Ammon's horn (tissue), 1 donor: ENCODE data around the gene ODF4.
"Not testable (repeated sequence)": the region's sequence is repeated elsewhere in the genome, so short reads cannot be mapped to it uniquely, and the experiment has no call there.

Experiments
- DNase-seq: peaks from one replicate; pipeline ENCODE4 v3.0.0-alpha.2; 2016; ENCODE audit warnings: low spot score

Gene ODF4

GRCh38 chr17:8326511-8327302, 12.9 kb upstream of the ODF4 start:
- DNase-seq: no peak

GRCh38 chr17:8327303-8327649, 12.4 kb upstream of the ODF4 start:
- DNase-seq: no peak

- DNase-seq: no peak
Observed at GRCh38 chr17:8332128-8332527, 7.5 kb upstream of the ODF4 start.

- no peak for DNase-seq
Observed at GRCh38 chr17:8332688-8333087, 7.0 kb upstream of the ODF4 start.

- DNase-seq: no peak
Observed at GRCh38 chr17:8333281-8333680, 6.4 kb upstream of the ODF4 start.

GRCh38 chr17:8337802-8338752, 1.6 kb upstream of the ODF4 start:
- DNase-seq: no peak

- no peak for DNase-seq
Observed at GRCh38 chr17:8338753-8339140, 893 bp upstream of the ODF4 start.

GRCh38 chr17:8341456-8341855, 1.8 kb downstream of the ODF4 start:
- no peak for DNase-seq

- no peak for DNase-seq
Observed at GRCh38 chr17:8345052-8345690, 5.5 kb downstream of the ODF4 start.

- no peak for DNase-seq
Observed at GRCh38 chr17:8345951-8346665, 6.5 kb downstream of the ODF4 start.

GRCh38 chr17:8347001-8347400, 7.4 kb downstream of the ODF4 start:
- not testable (repeated sequence) for DNase-seq

GRCh38 chr17:8350339-8350738, 10.7 kb downstream of the ODF4 start:
- DNase-seq: no peak

GRCh38 chr17:8353736-8354135, 14.1 kb downstream of the ODF4 start:
- no peak for DNase-seq

- no peak for DNase-seq
Observed at GRCh38 chr17:8354236-8354635, 14.6 kb downstream of the ODF4 start.

GRCh38 chr17:8357910-8358309, 18.3 kb downstream of the ODF4 start:
- no peak for DNase-seq

- peak; percentile 70 for DNase-seq
Observed at GRCh38 chr17:8359769-8360168, 20.1 kb downstream of the ODF4 start.

GRCh38 chr17:8360260-8360659, 20.6 kb downstream of the ODF4 start:
- DNase-seq: no peak

- DNase-seq: no peak
Observed at GRCh38 chr17:8360751-8361150, 21.1 kb downstream of the ODF4 start.

GRCh38 chr17:8362651-8363332, 23.2 kb downstream of the ODF4 start:
- no peak for DNase-seq

GRCh38 chr17:8365143-8365542, 25.5 kb downstream of the ODF4 start:
- DNase-seq: no peak

- DNase-seq: no peak
Observed at GRCh38 chr17:8366231-8366630, 26.6 kb downstream of the ODF4 start.
